ENCODE measurements around the gene C20orf202. TPM values are rescaled to one million over a fixed set of nuclear protein-coding genes. Genes with fewer than 3 reads are reported as not detected.
A peak's percentile ranks its signal among the peaks of the same experiment; 100 is the strongest.

Gene C20orf202
- polyA plus RNA-seq, 2 donors = 0.27 to 0.33 TPM

DNA sequence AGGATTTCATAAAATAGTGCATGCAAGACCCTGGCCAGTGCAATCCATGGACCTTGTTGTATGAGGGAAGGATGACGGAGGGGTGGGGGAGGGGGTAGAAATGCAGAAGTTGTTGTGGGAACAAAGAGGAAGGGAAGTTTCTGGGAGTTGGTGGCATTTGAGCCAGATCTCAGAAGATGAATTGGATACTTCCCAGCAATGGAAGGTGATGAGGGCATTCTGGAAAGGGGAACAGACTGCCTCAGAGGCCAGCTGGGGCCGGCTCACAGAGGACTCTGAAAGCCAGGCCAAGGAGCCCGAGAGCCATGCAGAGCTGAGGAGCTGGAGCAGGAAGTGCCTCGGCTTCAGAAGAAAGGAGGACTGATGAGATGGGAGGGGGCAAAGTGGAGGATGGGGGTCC lies 21.1 kb upstream of the C20orf202 start:
- no peak overlapping the region for H3K4me3 ChIP-seq (ENCODE audit: low read depth in 1 of 2, low read length in 2 of 2)
- WGBS, 2 donors = 50 to 52% methylated on average over 4 of the region's 4 CpGs
- H3K27ac ChIP-seq (ENCODE audit: low read depth in 2 of 2, low read length in 1 of 2) = no peak overlapping the region
- peaks cover 0 to 3% of the 10 kb centered on the region in 2 donors for H3K9me3 ChIP-seq (ENCODE audit: control insufficient read depth in 2 of 2, insufficient read depth in 1 of 2, low read depth in 1 of 2, low read length in 1 of 2)
- no peaks in the 10 kb centered on the region for H3K27me3 ChIP-seq (ENCODE audit: control insufficient read depth in 1 of 2, insufficient read depth in 2 of 2, low read length in 2 of 2)
- peaks cover 0 to 2% of the 10 kb centered on the region in 2 donors for H3K36me3 ChIP-seq (ENCODE audit: control insufficient read depth in 2 of 2, insufficient read depth in 2 of 2, low read length in 1 of 2)
- H3K4me1 ChIP-seq (ENCODE audit: control insufficient read depth in 2 of 2, insufficient read depth in 2 of 2, low read length in 1 of 2) = peaks cover 3 to 5% of the 10 kb centered on the region in 2 donors

DNA sequence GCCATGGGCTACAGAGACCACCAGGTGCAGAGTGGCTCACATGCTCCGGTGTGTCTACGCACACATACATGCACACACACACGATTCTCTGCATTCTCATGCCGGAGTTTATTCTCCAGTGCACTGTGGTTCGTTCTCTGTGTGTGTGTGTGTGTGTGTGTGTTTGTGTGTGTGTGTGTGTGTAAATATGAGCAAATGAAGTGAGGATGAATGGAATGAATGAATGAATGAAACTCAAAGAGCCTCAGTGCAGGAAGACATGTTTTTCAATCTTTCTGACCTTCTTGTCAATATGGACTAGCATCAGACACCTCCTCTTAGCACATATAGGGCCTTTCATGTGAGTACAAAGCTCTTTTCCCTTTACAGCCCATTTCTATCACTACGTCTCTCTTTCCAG lies 20.1 kb upstream of the C20orf202 start:
- Histone ChIP-seq H3K27ac (ENCODE audit: low read depth in 2 of 2, low read length in 1 of 2) (no peak overlapping the region), H3K27me3 (ENCODE audit: control insufficient read depth in 1 of 2, insufficient read depth in 2 of 2, low read length in 2 of 2) (no peaks in the 10 kb centered on the region), H3K4me1 (ENCODE audit: control insufficient read depth in 2 of 2, insufficient read depth in 2 of 2, low read length in 1 of 2) (peaks cover 3 to 5% of the 10 kb centered on the region in 2 donors), H3K36me3 (ENCODE audit: control insufficient read depth in 2 of 2, insufficient read depth in 2 of 2, low read length in 1 of 2) (peaks cover 0 to 2% of the 10 kb centered on the region in 2 donors), H3K9me3 (ENCODE audit: control insufficient read depth in 2 of 2, insufficient read depth in 1 of 2, low read depth in 1 of 2, low read length in 1 of 2) (peaks cover 0 to 3% of the 10 kb centered on the region in 2 donors), H3K4me3 (ENCODE audit: low read depth in 1 of 2, low read length in 2 of 2) (no peak overlapping the region)
- 66 to 70% methylated on average over 6 of the region's 6 CpGs for WGBS, 2 donors

- Histone ChIP-seq H3K9me3 (ENCODE audit: control insufficient read depth in 2 of 2, insufficient read depth in 1 of 2, low read depth in 1 of 2, low read length in 1 of 2) (peaks cover 0 to 3% of the 10 kb centered on the region in 2 donors), H3K4me3 (ENCODE audit: low read depth in 1 of 2, low read length in 2 of 2) (peak overlapping the region; percentile 44 to 55), H3K27ac (ENCODE audit: low read depth in 2 of 2, low read length in 1 of 2) (no peak overlapping the region), H3K4me1 (ENCODE audit: control insufficient read depth in 2 of 2, insufficient read depth in 2 of 2, low read length in 1 of 2) (peaks cover 3 to 5% of the 10 kb centered on the region in 2 donors), H3K36me3 (ENCODE audit: control insufficient read depth in 2 of 2, insufficient read depth in 2 of 2, low read length in 1 of 2) (peaks cover 0 to 2% of the 10 kb centered on the region in 2 donors), H3K27me3 (ENCODE audit: control insufficient read depth in 1 of 2, insufficient read depth in 2 of 2, low read length in 2 of 2) (no peaks in the 10 kb centered on the region)
- WGBS, 2 donors = 24 to 26% methylated on average over 13 of the region's 13 CpGs
These were observed 19.0 kb upstream of the C20orf202 start for GRCh38 chr20:1184260-1184637.

- 1 to 2% methylated on average over 68 to 76 of the region's 76 CpGs for WGBS, 2 donors
- Histone ChIP-seq H3K4me1 (ENCODE audit: control insufficient read depth in 2 of 2, insufficient read depth in 2 of 2, low read length in 1 of 2) (peaks cover 3 to 5% of the 10 kb centered on the region in 2 donors), H3K4me3 (ENCODE audit: low read depth in 1 of 2, low read length in 2 of 2) (peak within 1 kb of the TSS; percentile 44 to 55), H3K9me3 (ENCODE audit: control insufficient read depth in 2 of 2, insufficient read depth in 1 of 2, low read depth in 1 of 2, low read length in 1 of 2) (peaks cover 0 to 3% of the 10 kb centered on the region in 2 donors), H3K27me3 (ENCODE audit: control insufficient read depth in 1 of 2, insufficient read depth in 2 of 2, low read length in 2 of 2) (no peaks in the 10 kb centered on the region), H3K27ac (ENCODE audit: low read depth in 2 of 2, low read length in 1 of 2) (no peak within 1 kb of the TSS), H3K36me3 (ENCODE audit: control insufficient read depth in 2 of 2, insufficient read depth in 2 of 2, low read length in 1 of 2) (peaks cover 0 to 2% of the 10 kb centered on the region in 2 donors)
These were observed 18.5 kb upstream of the C20orf202 start, which contains the start of gene TMEM74B for GRCh38 chr20:1184638-1185315. TSS of gene TMEM74B (minus strand) at chr20:1184981. CDS start at chr20:1183801, 1,180 bp downstream.

GRCh38 chr20:1185316-1185741 lies 17.9 kb upstream of the C20orf202 start:
- peaks cover 0 to 2% of the 10 kb centered on the region in 2 donors for H3K36me3 ChIP-seq (ENCODE audit: control insufficient read depth in 2 of 2, insufficient read depth in 2 of 2, low read length in 1 of 2)
- H3K27me3 ChIP-seq (ENCODE audit: control insufficient read depth in 1 of 2, insufficient read depth in 2 of 2, low read length in 2 of 2) = no peaks in the 10 kb centered on the region
- peak overlapping the region; percentile 44 to 55 for H3K4me3 ChIP-seq (ENCODE audit: low read depth in 1 of 2, low read length in 2 of 2)
- 0 to 1% methylated on average over 14 to 52 of the region's 54 CpGs for WGBS, 2 donors
- H3K9me3 ChIP-seq (ENCODE audit: control insufficient read depth in 2 of 2, insufficient read depth in 1 of 2, low read depth in 1 of 2, low read length in 1 of 2) = peaks cover 0 to 3% of the 10 kb centered on the region in 2 donors
- no peak overlapping the region for H3K27ac ChIP-seq (ENCODE audit: low read depth in 2 of 2, low read length in 1 of 2)
- peaks cover 3 to 5% of the 10 kb centered on the region in 2 donors for H3K4me1 ChIP-seq (ENCODE audit: control insufficient read depth in 2 of 2, insufficient read depth in 2 of 2, low read length in 1 of 2)

DNA sequence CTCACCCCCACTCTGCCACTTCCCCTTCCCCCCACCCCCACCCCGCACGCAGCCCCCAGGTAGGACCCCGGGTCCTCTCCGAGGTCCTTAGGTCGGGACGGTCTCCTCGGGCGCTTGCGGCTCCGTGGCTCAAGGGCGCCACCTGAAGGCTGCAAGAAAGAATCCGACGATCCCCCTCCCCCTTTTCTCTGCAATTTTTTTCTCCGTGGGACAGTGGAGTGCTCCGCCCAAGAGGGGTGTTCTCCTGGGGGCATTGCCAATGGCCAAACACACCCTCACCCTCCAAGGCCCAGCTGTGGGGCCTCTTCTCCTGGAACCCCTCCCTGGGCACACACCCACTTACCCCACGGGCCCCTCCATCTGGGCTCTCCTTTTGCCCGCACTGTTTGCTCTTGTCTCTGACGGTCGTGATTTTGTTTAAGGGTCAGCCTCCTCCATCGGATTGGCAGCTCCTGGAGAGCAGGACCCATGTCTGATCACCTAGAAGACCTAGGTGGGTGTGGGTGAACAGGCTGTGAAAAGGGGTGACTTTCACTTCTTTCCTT lies 17.4 kb upstream of the C20orf202 start:
- Histone ChIP-seq H3K27me3 (ENCODE audit: control insufficient read depth in 1 of 2, insufficient read depth in 2 of 2, low read length in 2 of 2) (no peaks in the 10 kb centered on the region), H3K4me1 (ENCODE audit: control insufficient read depth in 2 of 2, insufficient read depth in 2 of 2, low read length in 1 of 2) (peaks cover 3 to 5% of the 10 kb centered on the region in 2 donors), H3K4me3 (ENCODE audit: low read depth in 1 of 2, low read length in 2 of 2) (peak overlapping the region in 1 of 2 donors; percentile 55), H3K36me3 (ENCODE audit: control insufficient read depth in 2 of 2, insufficient read depth in 2 of 2, low read length in 1 of 2) (peaks cover 0 to 1% of the 10 kb centered on the region in 2 donors), H3K27ac (ENCODE audit: low read depth in 2 of 2, low read length in 1 of 2) (no peak overlapping the region), H3K9me3 (ENCODE audit: control insufficient read depth in 2 of 2, insufficient read depth in 1 of 2, low read depth in 1 of 2, low read length in 1 of 2) (peaks cover 0 to 3% of the 10 kb centered on the region in 2 donors)
- WGBS, 2 donors = 8 to 9% methylated on average over 19 to 20 of the region's 20 CpGs

DNA sequence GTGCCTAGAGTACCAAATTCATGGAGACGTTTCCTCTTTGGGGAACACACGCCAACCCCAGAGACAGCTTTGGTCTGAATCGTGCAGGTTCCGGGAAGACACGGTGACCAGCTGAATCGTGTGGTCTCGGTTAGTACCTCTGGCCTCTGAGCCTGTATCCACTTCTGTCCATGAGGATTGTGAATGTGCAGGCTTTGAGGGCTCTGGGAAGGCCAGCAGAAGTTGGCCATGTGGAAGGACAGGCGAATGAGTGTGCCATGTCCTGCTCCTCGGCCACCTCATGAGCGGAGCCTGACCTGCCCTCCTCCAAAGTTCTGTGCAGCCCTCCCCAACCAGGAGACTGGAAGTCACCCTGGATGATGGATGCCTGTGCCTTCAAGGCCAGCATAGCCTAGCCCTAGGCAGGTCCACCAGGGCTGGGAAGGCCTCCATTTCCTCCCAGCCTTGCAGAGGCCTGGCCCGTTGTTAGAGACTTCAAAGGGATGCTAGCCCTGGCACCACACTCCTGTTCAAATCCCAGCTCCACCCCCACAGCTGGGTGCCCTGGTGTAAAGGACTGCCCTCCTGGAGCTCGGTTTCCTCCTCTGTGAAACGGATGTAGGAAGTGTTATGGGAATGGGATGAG lies 16.8 kb upstream of the C20orf202 start:
- H3K27ac ChIP-seq (ENCODE audit: low read depth in 2 of 2, low read length in 1 of 2) = no peak overlapping the region
- H3K9me3 ChIP-seq (ENCODE audit: control insufficient read depth in 2 of 2, insufficient read depth in 1 of 2, low read depth in 1 of 2, low read length in 1 of 2) = peaks cover 0 to 3% of the 10 kb centered on the region in 2 donors
- no peaks in the 10 kb centered on the region for H3K36me3 ChIP-seq (ENCODE audit: control insufficient read depth in 2 of 2, insufficient read depth in 2 of 2, low read length in 1 of 2)
- H3K27me3 ChIP-seq (ENCODE audit: control insufficient read depth in 1 of 2, insufficient read depth in 2 of 2, low read length in 2 of 2) = no peaks in the 10 kb centered on the region
- H3K4me3 ChIP-seq (ENCODE audit: low read depth in 1 of 2, low read length in 2 of 2) = no peak overlapping the region
- peaks cover 3 to 5% of the 10 kb centered on the region in 2 donors for H3K4me1 ChIP-seq (ENCODE audit: control insufficient read depth in 2 of 2, insufficient read depth in 2 of 2, low read length in 1 of 2)
- 74 to 78% methylated on average over 13 of the region's 13 CpGs for WGBS, 2 donors

- Histone ChIP-seq H3K27me3 (ENCODE audit: control insufficient read depth in 1 of 2, insufficient read depth in 2 of 2, low read length in 2 of 2) (no peaks in the 10 kb centered on the region), H3K27ac (ENCODE audit: low read depth in 2 of 2, low read length in 1 of 2) (no peak overlapping the region)
- 67 to 72% methylated on average over 4 of the region's 4 CpGs for WGBS, 2 donors
These were observed 15.6 kb upstream of the C20orf202 start for GRCh38 chr20:1187605-1188171.

GRCh38 chr20:1188347-1188746 lies 14.9 kb upstream of the C20orf202 start:
- Histone ChIP-seq H3K27ac (ENCODE audit: low read depth in 2 of 2, low read length in 1 of 2) (no peak overlapping the region), H3K27me3 (ENCODE audit: control insufficient read depth in 1 of 2, insufficient read depth in 2 of 2, low read length in 2 of 2) (no peaks in the 10 kb centered on the region), H3K4me1 (ENCODE audit: control insufficient read depth in 2 of 2, insufficient read depth in 2 of 2, low read length in 1 of 2) (peaks cover 3 to 5% of the 10 kb centered on the region in 2 donors), H3K4me3 (ENCODE audit: low read depth in 1 of 2, low read length in 2 of 2) (no peak overlapping the region), H3K9me3 (ENCODE audit: control insufficient read depth in 2 of 2, insufficient read depth in 1 of 2, low read depth in 1 of 2, low read length in 1 of 2) (peaks cover 0 to 3% of the 10 kb centered on the region in 2 donors), H3K36me3 (ENCODE audit: control insufficient read depth in 2 of 2, insufficient read depth in 2 of 2, low read length in 1 of 2) (no peaks in the 10 kb centered on the region)
- WGBS, 2 donors = 95% methylated on average over 1 of the region's 1 CpG

More at GRCh38 chr20:1187605-1188171, 15.6 kb upstream of the C20orf202 start:
- Histone ChIP-seq H3K4me1 (ENCODE audit: control insufficient read depth in 2 of 2, insufficient read depth in 2 of 2, low read length in 1 of 2) (peaks cover 3 to 5% of the 10 kb centered on the region in 2 donors), H3K36me3 (ENCODE audit: control insufficient read depth in 2 of 2, insufficient read depth in 2 of 2, low read length in 1 of 2) (no peaks in the 10 kb centered on the region), H3K9me3 (ENCODE audit: control insufficient read depth in 2 of 2, insufficient read depth in 1 of 2, low read depth in 1 of 2, low read length in 1 of 2) (peaks cover 0 to 3% of the 10 kb centered on the region in 2 donors), H3K4me3 (ENCODE audit: low read depth in 1 of 2, low read length in 2 of 2) (no peak overlapping the region)

Data from esophagus (tissue), 2 donors.